Activated gamma-delta T cell (primary cell): ENCODE data around the gene FAM174B.

Source experiments
- DNase-seq: peaks from one replicate; lab custom pipeline; 2025; lab: John Stamatoyannopoulos, UW
- total RNA-seq, 2 donors: gene quantifications; one replicate each; lab custom pipeline; 2026; lab: John Stamatoyannopoulos, UW

Gene FAM174B
- 1.1 to 1.8 reads per million in 2 donors for total RNA-seq

GRCh38 chr15:92655178-92655995 is at the start of gene FAM174B:
Gene FAM174B (minus strand): TSS chr15:92655775.
- no peak for DNase-seq

DNA sequence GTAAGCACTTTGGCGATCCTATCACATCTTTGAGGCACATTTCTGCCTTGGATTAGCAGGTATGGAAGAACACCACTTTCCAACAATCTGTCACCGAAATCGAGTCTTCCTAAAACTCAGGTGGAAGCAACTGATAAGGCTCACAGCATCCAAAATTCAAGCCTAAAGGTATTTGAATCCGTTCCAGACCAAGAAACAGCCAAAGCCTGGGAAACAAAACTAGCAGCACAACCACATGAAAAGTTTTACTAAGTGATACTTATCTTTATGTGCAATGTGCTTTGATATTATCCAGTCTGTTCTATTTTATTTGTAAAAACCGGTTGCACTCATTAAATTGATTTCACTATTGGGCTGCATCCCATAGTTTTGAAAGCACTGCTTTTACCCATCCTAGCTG is 40.5 kb upstream of the FAM174B start:
- no peak for DNase-seq

- DNase-seq: no peak
These were observed 38.2 kb upstream of the FAM174B start for GRCh38 chr15:92693691-92694331.

- DNase-seq: no peak
These were observed 34.8 kb upstream of the FAM174B start for GRCh38 chr15:92690395-92690794.

DNA sequence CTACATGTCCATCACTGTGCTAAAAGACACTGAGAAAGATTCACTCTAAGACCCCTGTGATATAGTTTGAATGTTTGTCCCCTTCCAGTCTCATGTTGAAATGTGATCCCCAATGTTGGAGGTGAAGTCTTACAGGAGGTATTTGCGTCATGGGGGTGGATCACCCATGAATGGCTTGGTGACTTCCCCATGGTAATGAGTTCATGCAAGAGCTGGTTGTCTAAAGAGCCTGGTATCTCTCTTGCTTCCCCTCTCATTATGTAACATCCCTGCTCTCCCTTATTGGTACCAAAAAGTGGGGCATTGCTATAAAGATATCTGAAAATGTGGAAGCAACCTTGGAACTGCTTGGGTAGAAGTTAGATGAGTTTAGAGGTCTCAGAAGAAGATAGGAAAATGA is 32.2 kb upstream of the FAM174B start:
- DNase-seq: no peak

DNA sequence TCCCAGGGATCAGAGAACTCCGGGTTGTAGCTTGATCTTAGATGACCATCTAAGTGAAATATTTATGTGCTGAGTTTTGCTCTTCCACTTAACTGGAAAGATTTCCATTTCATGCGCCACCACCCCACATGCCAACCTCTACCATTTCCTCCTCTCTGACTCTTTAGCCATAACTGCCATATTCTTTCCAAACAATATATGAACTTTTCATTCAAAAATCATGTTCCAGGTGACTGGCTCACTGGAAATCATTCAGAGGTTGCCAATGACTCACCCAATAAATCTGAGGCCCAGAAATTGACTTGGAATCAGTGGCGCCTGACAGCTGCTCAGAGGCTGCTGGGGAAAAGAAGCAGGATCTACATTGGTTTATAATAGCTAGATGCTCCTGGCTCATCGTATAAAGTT is 31.6 kb upstream of the FAM174B start:
- DNase-seq: no peak

DNA sequence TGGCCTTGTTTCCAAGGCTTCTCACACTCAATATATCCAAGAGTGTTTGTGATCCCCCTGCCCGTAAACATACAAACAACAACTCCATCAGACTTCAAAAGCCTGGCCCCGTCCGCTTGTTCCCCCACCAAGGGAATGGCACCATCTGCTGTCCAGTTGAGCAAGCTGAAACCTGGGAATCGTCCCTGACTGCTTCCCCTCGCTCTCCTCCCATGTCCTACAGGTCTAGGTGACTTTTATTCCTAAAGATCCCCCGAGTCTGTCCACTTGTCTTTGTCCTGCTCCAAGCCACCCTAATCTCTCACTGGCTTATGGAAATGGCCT is 27.9 kb upstream of the FAM174B start:
- no peak for DNase-seq

- DNase-seq: no peak
These were observed 27.4 kb upstream of the FAM174B start for GRCh38 chr15:92682741-92683510.

GRCh38 chr15:92681141-92681631 is 25.6 kb upstream of the FAM174B start:
- DNase-seq: no peak

GRCh38 chr15:92677999-92678398 is 22.4 kb upstream of the FAM174B start:
- no peak for DNase-seq

DNA sequence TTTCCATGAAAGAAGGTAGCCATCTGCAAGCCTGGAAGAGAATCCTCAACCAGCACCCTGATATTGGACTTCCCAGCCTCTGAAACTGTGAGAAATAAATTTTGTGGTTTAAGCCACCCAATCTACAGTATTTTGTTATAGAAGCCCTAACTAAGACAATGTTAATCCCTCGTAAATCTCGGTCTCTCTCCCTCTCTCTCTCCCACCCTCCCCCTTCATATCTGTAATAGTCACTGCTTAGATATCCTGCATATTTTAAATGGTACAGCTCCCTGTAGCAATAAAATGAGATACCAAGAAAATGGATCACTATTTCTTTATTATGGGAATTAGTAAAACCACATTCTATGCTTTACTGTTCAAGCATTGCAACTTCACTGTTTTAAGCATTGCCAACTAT is 21.0 kb upstream of the FAM174B start:
- no peak for DNase-seq

- no peak for DNase-seq
These were observed 19.9 kb upstream of the FAM174B start for GRCh38 chr15:92675485-92675884.

GRCh38 chr15:92674347-92674746 is 18.8 kb upstream of the FAM174B start:
- no peak for DNase-seq

DNA sequence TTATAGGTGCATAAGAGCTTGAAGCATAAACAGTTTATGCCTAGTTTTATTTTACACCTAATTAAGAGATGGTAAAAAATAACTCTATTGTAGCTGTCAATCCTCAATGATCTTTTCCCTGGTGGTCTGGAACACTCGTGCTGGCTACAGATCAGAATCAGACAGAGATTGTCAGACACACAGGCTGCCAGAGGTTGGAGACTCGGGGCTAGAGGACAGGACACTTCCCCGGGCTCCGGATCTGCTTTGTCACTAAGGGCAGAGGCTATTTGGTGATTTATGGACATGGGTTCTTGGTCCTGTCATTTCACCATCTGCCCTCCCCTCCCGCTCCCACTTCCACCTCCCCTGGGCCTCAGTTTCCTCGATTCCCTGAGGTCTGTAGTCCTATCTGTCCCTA is 16.5 kb upstream of the FAM174B start:
- DNase-seq: no peak

DNA sequence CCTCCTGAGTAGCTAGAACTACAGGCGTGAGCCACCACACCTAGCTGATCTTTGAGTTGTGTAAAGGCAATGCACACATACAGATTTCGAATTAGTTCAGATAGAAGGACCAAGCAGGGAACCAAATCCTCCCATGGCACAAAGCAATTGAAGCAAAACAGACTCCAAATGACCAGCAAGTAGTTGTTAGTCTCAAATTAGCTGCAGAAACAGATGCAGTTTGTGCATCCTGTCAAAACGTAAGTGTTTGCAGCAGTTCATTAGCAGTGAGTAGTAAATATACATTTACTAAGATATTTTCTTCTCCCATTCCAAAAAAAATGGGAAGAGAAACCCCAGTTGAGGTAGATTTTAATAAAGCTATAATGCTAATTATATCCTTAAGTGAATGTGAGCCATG is 15.8 kb upstream of the FAM174B start:
- DNase-seq: no peak

DNA sequence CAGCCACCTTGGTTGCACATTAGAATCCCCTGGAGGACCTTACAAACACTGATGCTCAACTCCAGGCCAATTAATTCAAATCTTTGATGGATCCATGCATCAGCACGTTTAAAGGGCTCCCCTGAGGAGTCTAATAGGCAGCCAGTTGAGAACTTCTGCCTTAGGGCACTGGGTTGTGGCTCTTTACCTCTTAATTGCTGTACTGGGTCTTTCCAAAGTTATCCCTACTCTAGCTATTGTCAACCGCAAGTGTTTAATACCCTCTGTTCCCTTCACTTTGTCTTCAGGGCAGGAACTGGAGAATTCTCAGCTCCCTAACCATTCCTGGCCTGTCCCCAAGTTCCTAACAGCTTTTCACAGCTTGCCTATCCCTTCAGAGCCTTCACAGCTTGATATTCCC is 15.0 kb upstream of the FAM174B start:
- DNase-seq: no peak

DNA sequence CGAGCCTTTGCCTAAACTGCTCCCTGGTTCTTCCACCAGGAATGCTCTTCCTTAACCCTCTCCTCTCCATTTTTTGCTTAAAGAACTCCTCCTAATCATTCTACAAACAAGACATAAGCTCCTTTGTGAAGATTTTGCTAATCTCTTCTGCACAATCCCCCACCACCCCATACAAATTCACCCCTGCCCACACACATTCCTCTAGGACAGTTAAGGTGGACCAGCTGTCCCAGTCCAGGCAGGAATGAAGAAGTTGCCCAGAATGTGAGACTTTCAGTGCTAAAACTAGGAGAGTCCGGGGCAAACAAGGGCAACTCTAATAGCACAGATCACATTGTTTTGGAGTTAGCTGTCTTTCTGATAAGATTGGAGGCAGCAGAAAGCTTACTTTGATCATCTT is 13.9 kb upstream of the FAM174B start:
- DNase-seq: no peak

GRCh38 chr15:92668620-92669019 is 13.0 kb upstream of the FAM174B start:
- no peak for DNase-seq

DNA sequence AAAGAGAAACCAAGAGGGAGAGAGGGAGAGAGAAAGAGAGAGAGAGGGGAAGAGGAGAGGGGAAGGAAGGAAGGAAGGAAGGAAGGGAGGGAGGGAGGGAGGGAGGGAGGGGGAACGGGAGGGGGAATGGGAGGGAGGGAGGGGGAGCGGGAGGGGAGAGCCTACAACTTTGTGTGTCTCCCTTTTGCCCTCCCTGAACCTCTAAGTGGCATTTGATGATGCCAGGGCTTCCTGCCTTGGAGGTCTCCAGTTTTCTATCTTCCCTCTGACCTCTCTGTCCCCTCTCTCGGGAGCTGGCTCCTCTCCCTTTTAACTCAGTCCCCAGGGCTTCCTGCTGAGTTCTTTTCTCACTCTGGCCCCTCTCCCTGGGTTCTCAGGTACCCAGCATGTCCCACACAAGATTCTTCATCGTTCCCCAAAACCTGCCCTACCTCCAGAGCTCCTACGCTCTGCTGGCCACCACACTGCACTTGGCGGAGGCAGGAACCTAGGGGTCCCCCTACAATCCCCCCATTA is 12.5 kb upstream of the FAM174B start:
- no peak for DNase-seq

GRCh38 chr15:92667287-92667904 is 11.8 kb upstream of the FAM174B start:
- DNase-seq: no peak

DNA sequence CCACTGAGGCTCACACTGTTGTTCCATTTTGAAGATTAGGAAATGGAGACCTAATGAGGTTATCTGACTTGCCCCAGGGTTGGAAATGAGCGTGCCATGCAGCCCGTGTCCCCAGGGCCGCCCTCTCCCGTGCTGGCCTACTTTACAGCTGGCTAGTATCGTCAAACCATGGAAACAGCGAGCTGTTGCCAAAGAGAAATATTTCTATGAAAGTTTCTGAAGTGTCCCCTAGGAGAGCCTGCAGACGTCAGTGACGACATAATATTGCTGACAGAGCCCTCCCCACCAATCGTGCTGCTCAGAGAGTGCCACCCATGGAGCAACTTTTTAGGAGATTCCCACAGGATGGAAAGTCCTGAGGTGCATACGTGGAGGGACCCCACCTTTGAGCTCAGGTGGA is 11.2 kb upstream of the FAM174B start:
- no peak for DNase-seq

- no peak for DNase-seq
These were observed 9.6 kb upstream of the FAM174B start for GRCh38 chr15:92665100-92665555.
